WERI-Rb-1 (cell line): ENCODE measurements around the gene ADAMTS2.

Experiments used
- DNase-seq: peaks from one replicate; pipeline ENCODE4 v3.0.0-alpha.2; 2020
- H3K27ac ChIP-seq: fragments of 250-450 bp; sonication (Bioruptor Pico); 2 replicates; pipeline ENCODE4 v1.5.1; 2020; ENCODE audit warnings: mild to moderate bottlenecking, moderate library complexity
- H3K27me3 ChIP-seq: fragments of 250-450 bp; sonication (Bioruptor Pico); 2 replicates; pipeline ENCODE4 v1.5.1; 2021; ENCODE audit warnings: mild to moderate bottlenecking, low read depth, moderate library complexity; ENCODE audit not compliant: insufficient read depth, severe bottlenecking
- H3K36me3 ChIP-seq: fragments of 250-450 bp; sonication (Bioruptor Pico); 2 replicates; pipeline ENCODE4 v1.5.1; 2020; ENCODE audit warnings: mild to moderate bottlenecking, moderate library complexity
- H3K4me3 ChIP-seq: 2 replicates; pipeline ENCODE4 v1.5.1; 2011; ENCODE audit warnings: low read depth, mild to moderate bottlenecking, control low read depth, low read length
- H3K9me3 ChIP-seq: fragments of 250-450 bp; sonication (Bioruptor Pico); 2 replicates; pipeline ENCODE4 v1.5.1; 2021; ENCODE audit warnings: mild to moderate bottlenecking, moderate library complexity; ENCODE audit not compliant: severe bottlenecking
- TF ChIP-seq, protein P1 (sequence below): IDR thresholded peaks from 2 replicates; pipeline ENCODE4 v1.5.1; 2011; ENCODE audit warnings: low read depth, mild to moderate bottlenecking, control low read depth, inconsistent platforms, low read length

Gene ADAMTS2

DNA sequence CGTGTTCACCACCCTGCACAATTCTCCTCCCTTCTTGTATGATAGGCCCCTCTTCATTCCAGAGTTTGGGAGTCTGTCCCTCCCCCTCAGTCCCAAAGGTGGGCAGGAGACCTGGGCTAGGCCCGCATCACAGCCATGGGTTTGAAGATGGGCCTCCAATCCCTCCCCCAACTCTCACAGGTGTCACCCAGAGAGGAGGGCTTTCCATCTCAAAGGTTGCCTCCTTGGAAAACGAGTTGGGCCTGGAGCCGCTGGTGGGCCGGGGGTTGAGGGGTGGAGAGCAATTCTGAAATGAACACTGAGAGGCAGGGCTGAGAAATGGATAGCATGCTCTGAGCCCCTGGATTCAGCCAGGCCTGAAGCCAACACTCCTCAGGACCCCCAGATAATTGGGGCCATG lies 6.2 kb downstream of the ADAMTS2 start:
- no peaks in the 10 kb centered on the region for H3K36me3 ChIP-seq
- peaks cover 13% of the 10 kb centered on the region for H3K27me3 ChIP-seq
- DNase-seq, result no peak
- no peak overlapping the region for H3K27ac ChIP-seq
- TF ChIP-seq, protein P1, sequence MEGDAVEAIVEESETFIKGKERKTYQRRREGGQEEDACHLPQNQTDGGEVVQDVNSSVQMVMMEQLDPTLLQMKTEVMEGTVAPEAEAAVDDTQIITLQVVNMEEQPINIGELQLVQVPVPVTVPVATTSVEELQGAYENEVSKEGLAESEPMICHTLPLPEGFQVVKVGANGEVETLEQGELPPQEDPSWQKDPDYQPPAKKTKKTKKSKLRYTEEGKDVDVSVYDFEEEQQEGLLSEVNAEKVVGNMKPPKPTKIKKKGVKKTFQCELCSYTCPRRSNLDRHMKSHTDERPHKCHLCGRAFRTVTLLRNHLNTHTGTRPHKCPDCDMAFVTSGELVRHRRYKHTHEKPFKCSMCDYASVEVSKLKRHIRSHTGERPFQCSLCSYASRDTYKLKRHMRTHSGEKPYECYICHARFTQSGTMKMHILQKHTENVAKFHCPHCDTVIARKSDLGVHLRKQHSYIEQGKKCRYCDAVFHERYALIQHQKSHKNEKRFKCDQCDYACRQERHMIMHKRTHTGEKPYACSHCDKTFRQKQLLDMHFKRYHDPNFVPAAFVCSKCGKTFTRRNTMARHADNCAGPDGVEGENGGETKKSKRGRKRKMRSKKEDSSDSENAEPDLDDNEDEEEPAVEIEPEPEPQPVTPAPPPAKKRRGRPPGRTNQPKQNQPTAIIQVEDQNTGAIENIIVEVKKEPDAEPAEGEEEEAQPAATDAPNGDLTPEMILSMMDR, result no peak
- H3K4me3 ChIP-seq, result no peak overlapping the region
- H3K9me3 ChIP-seq, result no peaks in the 10 kb centered on the region

GRCh38 chr5:179337796-179338676 lies 7.2 kb downstream of the ADAMTS2 start:
- Histone ChIP-seq H3K9me3 (no peaks in the 10 kb centered on the region), H3K36me3 (no peaks in the 10 kb centered on the region), H3K27ac (no peak overlapping the region), H3K4me3 (no peak overlapping the region), H3K27me3 (peaks cover 3% of the 10 kb centered on the region)
- TF ChIP-seq, protein P1, result no peak
- DNase-seq, result no peak

GRCh38 chr5:179336871-179337795 lies 8.1 kb downstream of the ADAMTS2 start:
- H3K27ac ChIP-seq, result no peak overlapping the region
- DNase-seq, result no peak
- H3K9me3 ChIP-seq, result no peaks in the 10 kb centered on the region
- no peaks in the 10 kb centered on the region for H3K36me3 ChIP-seq
- no peaks in the 10 kb centered on the region for H3K27me3 ChIP-seq
- TF ChIP-seq, protein P1, result no peak
- H3K4me3 ChIP-seq, result no peak overlapping the region

- TF ChIP-seq, protein P1, result no peak
- no peaks in the 10 kb centered on the region for H3K36me3 ChIP-seq
- no peak overlapping the region for H3K4me3 ChIP-seq
- no peak overlapping the region for H3K27ac ChIP-seq
- DNase-seq, result no peak
- H3K9me3 ChIP-seq, result no peaks in the 10 kb centered on the region
- H3K27me3 ChIP-seq, result no peaks in the 10 kb centered on the region
These were observed 9.0 kb downstream of the ADAMTS2 start for GRCh38 chr5:179336126-179336870.
